Measurements from ENCODE around the gene ATXN1.

DNA sequence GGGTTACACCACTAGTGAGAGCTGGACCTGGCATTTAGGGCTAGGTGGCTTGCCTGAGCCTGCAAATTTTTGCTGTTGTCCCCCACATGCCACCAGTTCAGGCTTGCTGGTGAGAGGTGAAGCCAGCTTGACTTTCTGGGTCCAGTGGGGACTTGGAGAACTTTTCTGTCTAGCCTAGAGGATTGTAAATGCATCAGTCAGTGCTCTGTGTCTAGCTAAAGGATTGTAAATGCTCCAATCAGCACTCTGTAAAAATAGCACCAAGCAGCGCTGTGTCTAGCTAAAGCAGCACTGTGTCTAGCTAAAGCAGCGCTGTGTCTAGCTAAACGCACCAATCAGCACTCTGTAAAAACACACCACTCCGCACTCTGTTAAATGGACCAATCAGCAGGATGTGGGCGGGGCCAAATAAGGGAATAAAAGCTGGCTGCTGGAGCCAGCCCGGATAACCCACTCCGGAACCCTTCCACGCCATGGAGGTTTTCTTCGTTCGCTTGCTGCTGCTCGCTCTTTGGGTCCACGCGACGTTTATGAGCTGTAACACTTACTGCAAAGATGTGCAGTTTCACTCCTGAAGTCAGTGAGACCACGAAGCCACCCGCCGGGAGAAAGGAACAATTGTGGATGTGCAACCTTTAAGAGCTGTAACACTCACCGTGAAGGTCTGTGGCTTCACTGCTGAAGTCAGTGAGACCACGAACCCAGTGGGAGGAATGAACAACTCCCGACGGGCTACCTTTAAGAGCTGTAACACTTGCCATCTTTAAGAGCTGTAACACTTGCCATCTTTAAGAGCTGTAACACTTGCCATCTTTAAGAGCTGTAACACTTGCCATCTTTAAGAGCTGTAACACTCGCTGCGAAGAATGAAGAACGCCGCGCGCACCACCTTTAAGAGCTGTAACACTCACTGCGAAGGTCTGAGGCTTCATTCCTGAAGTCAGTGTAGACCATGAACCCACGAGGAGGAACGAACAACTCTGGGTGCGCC is 495.6 kb downstream of the ATXN1 start:
- TF ChIP-seq, protein P1, sequence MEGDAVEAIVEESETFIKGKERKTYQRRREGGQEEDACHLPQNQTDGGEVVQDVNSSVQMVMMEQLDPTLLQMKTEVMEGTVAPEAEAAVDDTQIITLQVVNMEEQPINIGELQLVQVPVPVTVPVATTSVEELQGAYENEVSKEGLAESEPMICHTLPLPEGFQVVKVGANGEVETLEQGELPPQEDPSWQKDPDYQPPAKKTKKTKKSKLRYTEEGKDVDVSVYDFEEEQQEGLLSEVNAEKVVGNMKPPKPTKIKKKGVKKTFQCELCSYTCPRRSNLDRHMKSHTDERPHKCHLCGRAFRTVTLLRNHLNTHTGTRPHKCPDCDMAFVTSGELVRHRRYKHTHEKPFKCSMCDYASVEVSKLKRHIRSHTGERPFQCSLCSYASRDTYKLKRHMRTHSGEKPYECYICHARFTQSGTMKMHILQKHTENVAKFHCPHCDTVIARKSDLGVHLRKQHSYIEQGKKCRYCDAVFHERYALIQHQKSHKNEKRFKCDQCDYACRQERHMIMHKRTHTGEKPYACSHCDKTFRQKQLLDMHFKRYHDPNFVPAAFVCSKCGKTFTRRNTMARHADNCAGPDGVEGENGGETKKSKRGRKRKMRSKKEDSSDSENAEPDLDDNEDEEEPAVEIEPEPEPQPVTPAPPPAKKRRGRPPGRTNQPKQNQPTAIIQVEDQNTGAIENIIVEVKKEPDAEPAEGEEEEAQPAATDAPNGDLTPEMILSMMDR (IDR thresholded peaks at IDR 0.05) = no peak
- no peak for TF ChIP-seq POLR2A (IDR thresholded peaks at IDR 0.05)
